Measurements from ENCODE around the gene SLC6A9. TPM values are rescaled to one million over a fixed set of nuclear protein-coding genes. Genes with fewer than 3 reads are reported as not detected.

SLC6A9 gene
- 2.3 and 7.6 TPM in 2 replicates for total RNA-seq

GRCh38 chr1:44031252-44032169 lies at the start of gene SLC6A9:
Gene SLC6A9 (minus strand): TSS chr1:44031462. CDS start chr1:44024277, 7,185 bp downstream.

GRCh38 chr1:43991476-43992231 lies 39.6 kb downstream of the SLC6A9 start, which contains the start of gene CCDC24:
Gene CCDC24 (plus strand): TSS chr1:43991599. CDS start chr1:43991879, 280 bp downstream.

DNA sequence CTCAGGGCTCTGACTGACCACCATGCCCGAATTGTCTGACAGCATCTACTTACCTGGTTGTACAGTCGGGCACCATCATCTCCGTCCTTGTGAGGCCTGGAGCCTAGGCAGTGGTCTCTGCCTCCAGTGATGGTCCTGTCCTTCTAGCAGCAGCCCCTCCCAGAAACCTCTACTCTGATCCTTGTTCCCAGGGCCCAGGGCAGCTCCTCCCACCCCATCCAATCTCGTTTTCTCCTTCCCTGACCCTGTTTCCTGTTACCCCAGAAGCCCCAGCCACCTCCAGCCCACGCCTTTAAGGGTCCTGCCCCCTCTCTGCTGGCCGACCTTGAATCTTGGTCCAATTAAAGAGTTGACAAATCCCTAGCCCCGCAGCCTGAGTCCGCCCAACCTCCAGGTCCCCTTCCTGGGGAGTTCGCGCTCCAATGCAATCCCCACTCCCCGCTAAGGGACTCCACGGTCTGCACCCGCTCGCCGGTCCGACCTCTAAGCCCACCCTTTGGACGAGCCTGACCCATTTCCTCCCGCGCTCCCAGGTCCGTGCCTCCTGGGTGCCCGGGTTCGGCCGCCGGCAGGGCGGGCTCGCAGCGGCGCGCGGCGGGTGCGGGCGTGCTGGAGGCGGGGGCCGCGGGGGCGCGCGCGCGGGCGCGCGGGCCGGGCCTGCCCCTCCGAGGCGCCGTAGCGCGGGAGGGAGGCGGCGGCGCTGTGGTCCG lies 52.6 kb downstream of the SLC6A9 start, which contains the start of gene B4GALT2:
Gene B4GALT2 (plus strand): TSS at position 660 of the 710 bp plus-strand sequence. CDS start 1,951 bp downstream, outside the sequence.

GRCh38 chr1:43974443-43975248 lies 56.6 kb downstream of the SLC6A9 start, which contains the start of gene ATP6V0B:
Gene ATP6V0B (plus strand): TSS chr1:43974960. CDS start chr1:43975041, 81 bp downstream.

DNA sequence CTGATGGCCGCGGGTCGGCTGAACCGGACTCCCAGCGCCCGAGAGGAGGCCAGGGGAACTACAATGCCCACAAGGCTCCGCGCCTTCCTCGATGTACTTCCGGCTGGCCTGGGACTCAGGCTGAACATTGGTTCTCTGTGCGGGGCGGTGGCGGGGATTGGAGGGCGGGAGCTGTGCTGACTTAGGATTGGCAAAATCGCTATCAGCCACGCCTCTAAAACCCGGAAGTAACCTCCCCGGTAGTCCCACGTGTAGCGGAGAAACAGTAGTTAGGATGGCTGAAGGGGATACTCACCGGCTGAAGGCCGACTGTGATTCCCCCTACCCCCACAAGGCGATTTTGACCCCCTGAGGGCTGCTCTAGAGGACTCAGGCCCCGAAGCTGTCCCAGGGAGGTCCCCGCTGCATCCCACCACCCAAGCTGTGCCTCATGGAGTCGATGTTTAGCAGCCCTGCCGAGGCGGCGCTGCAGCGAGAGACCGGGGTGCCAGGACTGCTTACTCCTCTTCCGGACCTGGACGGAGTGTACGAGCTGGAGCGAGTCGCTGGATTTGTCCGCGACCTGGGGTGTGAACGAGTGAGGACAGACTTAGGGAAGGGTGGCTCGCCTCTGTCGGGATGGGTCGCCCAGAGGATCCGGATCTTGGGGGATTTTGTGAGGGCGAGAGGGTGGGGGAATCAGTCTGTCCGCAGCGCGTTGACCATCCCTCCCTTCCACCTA lies 61.4 kb downstream of the SLC6A9 start, which contains the start of gene DPH2:
Gene DPH2 (plus strand): TSS at position 265 of the 721 bp plus-strand sequence. CDS start 166 bp downstream, at position 431.

Other genes starting within 250 kb of the SLC6A9 start
- 0.50 TPM in 1 of 2 replicates, not detected in the other for gene ARTN, start 97.7 kb downstream of the SLC6A9 start, total RNA-seq
- gene IPO13, start 84.5 kb downstream of the SLC6A9 start, total RNA-seq = 16.5 and 17.2 TPM in 2 replicates
- gene DPH2, start 61.5 kb downstream of the SLC6A9 start, total RNA-seq = 11.4 and 14.3 TPM in 2 replicates
- 104 and 109 TPM in 2 replicates for gene ATP6V0B, start 56.5 kb downstream of the SLC6A9 start, total RNA-seq
- gene B4GALT2, start 52.3 kb downstream of the SLC6A9 start, total RNA-seq = 71.7 and 89.0 TPM in 2 replicates
- 2.2 and 5.9 TPM in 2 replicates for gene CCDC24, start 39.9 kb downstream of the SLC6A9 start, total RNA-seq
- gene KLF17, start 87.4 kb upstream of the SLC6A9 start, total RNA-seq = under 0.01 TPM in 2 replicates
- gene KLF18, start 110.2 kb upstream of the SLC6A9 start, total RNA-seq = not detected in 2 replicates
- 22.0 and 25.3 TPM in 2 replicates for gene DMAP1, start 182.0 kb upstream of the SLC6A9 start, total RNA-seq

All from uterine smooth muscle cell (primary cell).